Epithelial cell of proximal tubule (primary cell): ENCODE results near the gene GSTM2. TPM values are rescaled to one million over a fixed set of nuclear protein-coding genes. Genes with fewer than 3 reads are reported as not detected.
A peak's percentile ranks its signal among the peaks of the same experiment; 100 is the strongest.

Source experiments
- DNase-seq: peaks from one replicate; pipeline ENCODE4 v3.0.0-alpha.2; 2011; ENCODE audit warnings: low read depth
- H3K4me3 ChIP-seq: 2 replicates; pipeline ENCODE4 v1.5.1; 2011; ENCODE audit warnings: low read depth, mild to moderate bottlenecking, low read length
- total RNA-seq: library from RNA; depleted of rRNA; stranded (reverse); fragments of >200 nt; gene quantifications from 2 replicates; pipeline ENCODE4 v1.2.3, GENCODE V29; 2015
- TF ChIP-seq, protein P1 (sequence below): conservative IDR thresholded peaks from 2 replicates; pipeline ENCODE4 v1.5.1; 2012; ENCODE audit warnings: low read depth, mild to moderate bottlenecking, low read length

Gene GSTM2
- 6.8 and 8.9 TPM in 2 replicates for total RNA-seq

DNA sequence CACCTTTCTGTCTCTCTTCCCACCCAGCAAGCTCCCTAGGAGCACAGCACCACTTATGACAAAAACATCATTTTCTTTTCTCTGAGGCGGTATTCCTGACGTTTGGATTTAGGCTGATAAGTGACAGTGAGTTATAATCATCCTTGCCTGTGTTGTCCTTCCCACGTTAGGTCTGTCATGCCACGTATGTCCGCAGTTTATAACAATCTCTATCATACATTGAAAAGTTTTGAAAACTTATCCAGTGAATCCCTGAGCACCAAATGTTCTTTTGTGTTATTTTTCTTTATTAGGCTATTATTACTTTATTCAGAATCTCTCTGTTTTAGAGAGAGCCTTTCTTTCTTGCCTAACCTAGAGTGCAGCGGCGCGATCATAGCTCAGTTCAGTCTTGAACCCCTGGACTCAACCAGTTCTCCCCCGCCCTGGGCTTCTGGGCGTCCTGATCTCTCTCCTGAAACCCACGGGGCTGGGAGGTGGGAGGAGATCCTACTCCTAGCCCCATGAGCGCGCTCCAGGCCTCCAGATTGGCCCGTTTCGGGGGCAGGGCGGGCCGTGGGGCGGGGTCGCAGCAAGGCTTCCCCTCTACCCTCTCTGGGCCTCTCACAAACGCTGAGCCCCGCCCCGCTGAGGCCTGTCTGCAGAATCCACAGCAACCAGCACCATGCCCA is at the start of gene GSTM2:
TSS of gene GSTM2 (plus strand) at position 606 of the 671 bp plus-strand sequence. CDS start at position 665, 59 bp downstream.
- TF ChIP-seq, protein P1, sequence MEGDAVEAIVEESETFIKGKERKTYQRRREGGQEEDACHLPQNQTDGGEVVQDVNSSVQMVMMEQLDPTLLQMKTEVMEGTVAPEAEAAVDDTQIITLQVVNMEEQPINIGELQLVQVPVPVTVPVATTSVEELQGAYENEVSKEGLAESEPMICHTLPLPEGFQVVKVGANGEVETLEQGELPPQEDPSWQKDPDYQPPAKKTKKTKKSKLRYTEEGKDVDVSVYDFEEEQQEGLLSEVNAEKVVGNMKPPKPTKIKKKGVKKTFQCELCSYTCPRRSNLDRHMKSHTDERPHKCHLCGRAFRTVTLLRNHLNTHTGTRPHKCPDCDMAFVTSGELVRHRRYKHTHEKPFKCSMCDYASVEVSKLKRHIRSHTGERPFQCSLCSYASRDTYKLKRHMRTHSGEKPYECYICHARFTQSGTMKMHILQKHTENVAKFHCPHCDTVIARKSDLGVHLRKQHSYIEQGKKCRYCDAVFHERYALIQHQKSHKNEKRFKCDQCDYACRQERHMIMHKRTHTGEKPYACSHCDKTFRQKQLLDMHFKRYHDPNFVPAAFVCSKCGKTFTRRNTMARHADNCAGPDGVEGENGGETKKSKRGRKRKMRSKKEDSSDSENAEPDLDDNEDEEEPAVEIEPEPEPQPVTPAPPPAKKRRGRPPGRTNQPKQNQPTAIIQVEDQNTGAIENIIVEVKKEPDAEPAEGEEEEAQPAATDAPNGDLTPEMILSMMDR: no peak
- peak within 1 kb of the TSS; percentile 45 for H3K4me3 ChIP-seq

DNA sequence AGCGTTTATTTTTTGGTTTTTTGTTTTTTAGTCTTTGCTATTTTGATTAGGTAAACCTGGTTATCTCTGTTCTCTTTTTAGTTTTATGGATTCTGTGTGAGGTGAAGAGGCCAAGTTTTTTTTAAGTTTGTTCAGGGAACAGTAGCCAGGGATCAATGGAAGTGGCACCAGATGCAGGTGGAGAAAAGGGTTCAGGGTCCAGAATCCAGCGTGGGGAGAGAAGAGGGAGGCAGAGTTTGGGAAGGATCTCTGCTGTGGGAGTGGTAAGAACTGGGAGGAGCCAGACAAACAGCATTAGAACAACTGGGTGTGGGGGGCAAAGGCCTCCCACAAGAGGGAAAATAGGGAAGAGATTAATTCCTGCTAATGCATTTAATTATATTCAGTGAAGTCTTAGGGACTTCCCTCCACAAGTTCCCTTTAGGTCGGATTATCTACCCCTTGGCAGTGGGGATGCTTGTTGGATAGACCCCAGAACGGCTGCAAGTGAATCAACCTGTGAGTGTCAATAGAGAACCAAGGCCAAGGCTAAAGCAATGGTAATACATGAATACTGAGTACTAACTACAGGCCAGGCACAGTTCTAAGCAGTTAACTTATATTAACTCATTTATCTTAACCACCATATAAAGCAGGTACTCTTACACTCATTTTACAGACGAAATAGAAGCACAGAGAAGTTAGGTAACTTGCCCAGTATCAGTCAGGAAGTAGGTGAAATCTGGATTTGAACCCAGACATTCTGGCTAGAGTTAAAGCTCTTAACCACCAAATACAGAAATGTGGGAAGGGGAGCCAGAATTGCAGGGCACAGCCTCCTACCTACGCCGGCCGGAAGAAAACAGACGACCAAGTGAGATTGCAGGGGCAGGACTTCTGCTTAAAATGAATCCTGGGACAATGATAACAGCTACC is 48.9 kb upstream of the GSTM2 start:
- peak overlapping the region; percentile 91 for H3K4me3 ChIP-seq
- TF ChIP-seq, protein P1: no peak
- DNase-seq: no peak

More for the DNA sequence above, at the start of gene GSTM2:
- DNase-seq: no peak

DNA sequence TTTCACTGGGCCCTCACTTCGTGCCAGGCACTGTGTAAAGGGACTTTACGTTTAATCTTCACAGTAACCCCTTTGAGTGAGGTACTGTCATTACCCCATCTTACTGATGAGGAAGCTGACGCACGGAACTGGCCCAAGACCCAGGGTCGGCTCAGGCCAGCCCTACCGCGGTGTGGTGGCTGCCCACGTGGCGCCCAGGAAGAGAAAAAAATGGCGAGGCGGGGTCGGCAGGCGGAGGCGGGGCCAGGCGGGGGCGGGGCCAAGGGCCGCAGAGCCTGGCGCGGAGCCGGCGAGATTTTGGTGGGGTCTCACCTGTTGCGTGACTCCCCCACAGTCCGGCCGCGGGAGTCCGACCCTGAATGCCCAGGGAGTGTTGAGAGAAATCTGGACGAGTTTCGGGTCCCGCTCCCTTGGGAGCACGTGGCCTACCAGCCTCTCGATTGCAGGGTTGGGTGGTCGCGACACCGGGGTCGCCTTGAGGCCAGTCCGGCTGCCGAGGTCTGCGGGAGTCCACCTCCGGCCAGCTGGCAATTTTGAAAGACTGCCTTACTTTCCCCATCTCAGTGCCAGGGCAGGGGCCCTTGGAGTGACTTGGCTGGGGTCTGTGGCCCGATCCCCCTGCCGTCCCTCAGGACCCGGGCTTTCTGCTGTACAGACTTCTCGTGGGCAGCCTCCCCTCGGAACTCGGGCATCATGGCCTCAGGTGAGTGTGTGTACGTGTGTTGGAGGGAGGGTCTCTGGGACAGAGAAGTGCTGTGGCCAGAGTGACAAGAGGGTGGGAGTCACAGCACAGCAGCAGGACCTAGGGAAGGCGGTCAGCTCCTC is 48.1 kb upstream of the GSTM2 start, which contains the start of the genes AMPD2 and GNAT2:
TSS of gene AMPD2 (plus strand) at position 262 of the 825 bp plus-strand sequence. CDS start 1,339 bp downstream, outside the sequence.
TSS of gene GNAT2 (minus strand) at position 41 of the 825 bp plus-strand sequence. CDS start 6,746 bp downstream, outside the sequence.
- H3K4me3 ChIP-seq: peak within 1 kb of the TSS; percentile 91
- peak; percentile 40 for DNase-seq
- TF ChIP-seq, protein P1: no peak

DNA sequence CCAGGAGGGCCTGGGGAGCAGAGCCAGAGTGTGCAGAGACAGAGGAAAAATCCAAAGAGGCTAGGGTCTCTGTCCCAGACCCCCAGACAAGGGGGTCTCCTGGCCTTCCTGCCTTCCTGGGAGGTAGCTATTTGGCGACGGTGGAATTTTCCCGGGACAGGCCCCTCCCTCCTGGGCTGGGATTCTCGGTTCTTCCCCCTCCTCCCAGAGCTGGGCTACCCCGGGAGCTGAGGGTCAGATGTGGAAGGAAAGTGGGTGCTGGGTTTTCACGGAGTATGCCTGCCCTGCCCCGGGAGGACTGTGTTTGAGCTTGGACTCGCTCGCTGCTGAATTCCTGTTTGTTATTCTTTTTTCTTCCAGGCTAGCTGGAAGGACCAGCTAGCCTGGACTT is 47.5 kb upstream of the GSTM2 start:
- TF ChIP-seq, protein P1: no peak
- peak overlapping the region; percentile 91 for H3K4me3 ChIP-seq
- no peak for DNase-seq

DNA sequence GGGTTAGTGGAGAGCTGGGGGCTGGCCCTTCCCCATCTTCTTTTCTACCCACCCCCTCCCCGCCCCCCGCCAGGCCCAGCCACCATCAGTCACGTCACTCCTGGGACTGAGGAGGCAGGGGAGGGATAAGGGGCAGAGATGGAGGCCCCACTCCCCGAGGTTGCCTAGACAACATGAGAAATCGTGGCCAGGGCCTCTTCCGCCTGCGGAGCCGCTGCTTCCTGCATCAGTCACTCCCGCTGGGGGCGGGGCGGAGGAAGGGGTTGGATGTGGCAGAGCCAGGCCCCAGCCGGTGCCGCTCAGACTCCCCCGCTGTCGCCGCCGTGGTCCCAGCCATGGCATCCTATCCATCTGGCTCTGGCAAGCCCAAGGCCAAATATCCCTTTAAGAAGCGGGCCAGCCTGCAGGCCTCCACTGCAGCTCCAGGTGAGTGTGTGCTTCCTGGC is 47.0 kb upstream of the GSTM2 start:
- H3K4me3 ChIP-seq: peak overlapping the region; percentile 91
- DNase-seq: no peak
- TF ChIP-seq, protein P1: no peak
